GM12878 (cell line): ENCODE results near the gene ZNF32.

Source experiments
- CREB1 ChIP-seq: IDR thresholded peaks from 2 replicates; pipeline ENCODE4 v1.6.1; 2012; ENCODE audit warnings: low read depth, mild to moderate bottlenecking, inconsistent platforms
- CTCF ChIP-seq, 3 experiments: IDR thresholded peaks in 2 of 3; conservative IDR thresholded peaks in 1 of 3; 2 replicates each; pipeline ENCODE4 v1.5.1; 2011; ENCODE audit warnings: low read depth in 3 of 3, low read length in 3 of 3, mild to moderate bottlenecking in 3 of 3, control low read depth in 2 of 3, moderate library complexity in 2 of 3, inconsistent platforms in 1 of 3, mixed read lengths in 1 of 3; ENCODE audit not compliant: control insufficient read depth in 2 of 3, insufficient read depth in 1 of 3; ENCODE audit errors: extremely low read depth in 1 of 3
- KAT2A ChIP-seq: conservative IDR thresholded peaks from 2 replicates; pipeline ENCODE4 v1.6.1; 2011; ENCODE audit warnings: low read depth, low read length; ENCODE audit not compliant: control insufficient read depth
- MAX ChIP-seq: IDR thresholded peaks from 2 replicates; pipeline ENCODE4 v1.6.1; 2012; ENCODE audit warnings: low read depth, low read length, improper control_type of control experiment
- SMC3 ChIP-seq: IDR thresholded peaks from 2 replicates; pipeline ENCODE4 v1.6.1; 2011; ENCODE audit warnings: low read length, improper control_type of control experiment, borderline replicate concordance
- SP1 ChIP-seq: IDR thresholded peaks from one replicate; pipeline ENCODE4 v1.6.1; 2011; ENCODE audit warnings: low read depth, low read length
- YBX1 ChIP-seq: fragments of 450-650 bp; IDR thresholded peaks from 2 replicates; pipeline ENCODE4 v1.6.1; 2016; ENCODE audit warnings: antibody characterized with exemption
- YY1 ChIP-seq: IDR thresholded peaks from 2 replicates; pipeline ENCODE4 v1.6.1; 2011; ENCODE audit warnings: low read depth, mild to moderate bottlenecking, low read length

GRCh38 chr10:43665054-43665453 is 16.4 kb upstream of the ZNF32 start:
- TF ChIP-seq YY1 (no peak), KAT2A (no peak), SMC3 (no peak), CTCF (IDR thresholded peaks at IDR 0.05 in 2 of 3, conservative IDR thresholded peaks at IDR 0.05 in 1 of 3; ENCODE audit: control insufficient read depth in 2 of 3, extremely low read depth in 1 of 3, insufficient read depth in 1 of 3, low read depth in 3 of 3, low read length in 3 of 3) (no peak), MAX (no peak), CREB1 (no peak), YBX1 (no peak), SP1 (no peak)
